NCI-H1092 (cell line): ENCODE measurements around the gene MYH9.
"Not testable (repeated sequence)": the region's sequence is repeated elsewhere in the genome, so short reads cannot be mapped to it uniquely, and the experiment has no call there.

Experiments used
- DNase-seq: peaks from one replicate; lab custom pipeline; 2025; lab: John Stamatoyannopoulos, UW

The MYH9 gene

GRCh38 chr22:36387959-36388726 is at the start of gene MYH9:
Gene MYH9 (minus strand): TSS chr22:36387967. CDS start chr22:36349236, 38,731 bp downstream.
- peak; percentile 99 for DNase-seq

GRCh38 chr22:36435516-36436415 is 48.0 kb upstream of the MYH9 start:
- DNase-seq = peak; percentile 46

GRCh38 chr22:36433318-36434231 is 45.8 kb upstream of the MYH9 start:
- peak; percentile 96 for DNase-seq

- DNase-seq = no peak
Observed at GRCh38 chr22:36432592-36433317, 45.0 kb upstream of the MYH9 start.

GRCh38 chr22:36431977-36432376 is 44.2 kb upstream of the MYH9 start:
- no peak for DNase-seq

GRCh38 chr22:36430863-36431262 is 43.1 kb upstream of the MYH9 start:
- DNase-seq = no peak

GRCh38 chr22:36427952-36428351 is 40.2 kb upstream of the MYH9 start:
- not testable (repeated sequence) for DNase-seq

GRCh38 chr22:36425977-36426523 is 38.3 kb upstream of the MYH9 start:
- no peak for DNase-seq

- no peak for DNase-seq
Observed at GRCh38 chr22:36424901-36425579, 37.3 kb upstream of the MYH9 start.

- not testable (repeated sequence) for DNase-seq
Observed at GRCh38 chr22:36424466-36424865, 36.7 kb upstream of the MYH9 start.

- DNase-seq = no peak
Observed at GRCh38 chr22:36423461-36424404, 36.0 kb upstream of the MYH9 start.

- no peak for DNase-seq
Observed at GRCh38 chr22:36422287-36423014, 34.7 kb upstream of the MYH9 start.

GRCh38 chr22:36419912-36420882 is 32.4 kb upstream of the MYH9 start:
- no peak for DNase-seq

- no peak for DNase-seq
Observed at GRCh38 chr22:36419177-36419911, 31.6 kb upstream of the MYH9 start.

GRCh38 chr22:36417281-36417686 is 29.5 kb upstream of the MYH9 start:
- no peak for DNase-seq

- DNase-seq = no peak
Observed at GRCh38 chr22:36415415-36416168, 27.8 kb upstream of the MYH9 start.
